CD4-positive, CD25-positive, alpha-beta regulatory T cell (primary cell): Measurements from ENCODE around the gene FLNB. TPM values are rescaled to one million over a fixed set of nuclear protein-coding genes. Genes with fewer than 3 reads are reported as not detected.

Experiments
- ATAC-seq, 2 donors: fragments of 150-1000 bp; cut with Tn5 transposase; one replicate each; pipeline ENCODE4 v1.10.0; 2021; ENCODE audit warnings: low read depth in 2 of 2, moderate number of reproducible peaks in 2 of 2, moderate library complexity in 1 of 2
- DNase-seq, 3 donors: peaks; one replicate each; pipeline versions ENCODE4 v3.0.0 to v3.0.0-alpha.2; 2012 to 2022; ENCODE audit warnings: mixed read lengths in 1 of 3
- H3K27ac ChIP-seq: one replicate; pipeline ENCODE4 v1.7.0; 2013; ENCODE audit warnings: mild to moderate bottlenecking, low read length; ENCODE audit not compliant: insufficient read depth, poor library complexity, severe bottlenecking
- H3K27me3 ChIP-seq: one replicate; pipeline ENCODE4 v1.7.0; 2013; ENCODE audit warnings: low read length; ENCODE audit not compliant: control insufficient read depth, insufficient read depth
- H3K36me3 ChIP-seq: one replicate; pipeline ENCODE4 v1.7.0; 2013; ENCODE audit warnings: mild to moderate bottlenecking, low read length, moderate library complexity; ENCODE audit not compliant: control insufficient read depth, insufficient read depth
- H3K4me1 ChIP-seq: 2 replicates; pipeline ENCODE4 v1.7.0; 2013; ENCODE audit warnings: mild to moderate bottlenecking, low read length; ENCODE audit not compliant: insufficient read depth, control insufficient read depth, poor library complexity, severe bottlenecking
- H3K4me3 ChIP-seq: one replicate; pipeline ENCODE4 v1.7.0; 2013; ENCODE audit warnings: low read depth, mild to moderate bottlenecking, low read length, moderate library complexity
- H3K9me3 ChIP-seq, 2 experiments: 1 replicate in 1 of 2; 2 replicates in 1 of 2; pipeline ENCODE4 v1.7.0; 2013; ENCODE audit warnings: low read length in 2 of 2, mild to moderate bottlenecking in 1 of 2, moderate library complexity in 1 of 2; ENCODE audit not compliant: control insufficient read depth in 2 of 2
- H3K27ac Mint-ChIP-seq, 3 donors: one replicate each; pipeline ENCODE4 v1.8.0; 2020 to 2022; ENCODE audit warnings: mild to moderate bottlenecking in 3 of 3, mixed read lengths in 3 of 3, moderate library complexity in 2 of 3
- H3K27me3 Mint-ChIP-seq: one replicate; pipeline ENCODE4 v1.8.0; 2022; ENCODE audit warnings: mild to moderate bottlenecking, mixed read lengths
- H3K36me3 Mint-ChIP-seq: one replicate; pipeline ENCODE4 v1.8.0; 2020; ENCODE audit warnings: mixed read lengths
- H3K4me1 Mint-ChIP-seq, 4 donors: one replicate each; pipeline ENCODE4 v1.8.0; 2020 to 2022; ENCODE audit warnings: mixed read lengths in 4 of 4, mild to moderate bottlenecking in 1 of 4
- H3K4me3 Mint-ChIP-seq, 4 donors: one replicate each; pipeline ENCODE4 v1.8.0; 2020 to 2022; ENCODE audit warnings: mild to moderate bottlenecking in 4 of 4, mixed read lengths in 4 of 4, moderate library complexity in 3 of 4
- H3K9me3 Mint-ChIP-seq, 7 donors: one replicate each; pipeline ENCODE4 v1.8.0; 2020 to 2022; ENCODE audit warnings: mixed read lengths in 7 of 7, mild to moderate bottlenecking in 3 of 7, moderate library complexity in 2 of 7
- polyA plus RNA-seq, 4 donors: library from polyadenylated mRNA; unstranded; fragments of 300-500 nt; fragmentation: Illumina TruSeq; gene quantifications; one replicate each; pipeline ENCODE4 v1.2.3, GENCODE V29; 2021
- total RNA-seq: library from RNA; stranded (reverse); gene quantifications from one replicate; pipeline ENCODE4 v1.2.3, GENCODE V29; 2022

Gene FLNB
- total and polyA plus RNA-seq, 5 donors from 2014 or later = 8.9 to 40.8 (median 14.5) TPM

DNA sequence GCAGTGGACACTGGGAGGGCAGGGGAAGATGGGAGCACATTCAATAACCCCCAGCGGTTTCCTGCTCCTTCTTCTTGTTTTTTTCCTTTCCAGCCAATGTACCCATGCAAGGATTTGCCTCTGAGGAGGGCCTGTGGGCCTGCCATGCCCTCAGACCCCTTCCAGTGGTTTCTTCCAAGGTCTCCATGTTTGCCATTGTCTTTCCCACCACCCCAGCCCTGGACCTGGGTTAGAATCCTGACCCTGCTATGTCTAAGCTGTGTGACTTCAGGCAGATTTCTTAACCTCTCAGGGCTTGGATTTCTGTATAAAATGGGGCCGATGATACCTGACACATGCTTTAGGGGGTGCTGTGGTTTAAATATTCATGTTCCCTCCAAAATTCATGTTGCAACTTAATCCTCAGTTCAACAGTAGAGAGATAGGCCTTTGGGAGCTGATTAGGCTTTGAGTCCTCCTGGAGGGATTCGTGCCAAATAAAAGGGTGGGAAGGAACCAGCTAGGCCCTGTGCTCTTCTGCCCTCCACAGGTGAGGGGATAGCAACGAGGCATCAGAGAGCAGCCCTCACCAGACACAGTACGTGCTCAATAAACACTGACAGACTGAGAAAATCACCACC is 46.3 kb upstream of the FLNB start:
- H3K4me3 Mint-ChIP-seq = no peak overlapping the region
- H3K27me3 Mint-ChIP-seq = peaks cover 5% of the 10 kb centered on the region
- no peaks in the 10 kb centered on the region for H3K36me3 ChIP-seq
- H3K9me3 Mint-ChIP-seq = peaks cover 0 to under 1% (median 0%) of the 10 kb centered on the region in 7 donors
- ATAC-seq = no peak
- peak in 1 of 3 donors; percentile 65 for DNase-seq
- H3K27me3 ChIP-seq = no peaks in the 10 kb centered on the region
- H3K27ac Mint-ChIP-seq = peak overlapping the region in 1 of 3 donors; percentile 56
- H3K4me1 Mint-ChIP-seq = peaks cover 0 to 3% (median 0%) of the 10 kb centered on the region in 4 donors
- H3K4me1 ChIP-seq = no peaks in the 10 kb centered on the region
- H3K27ac ChIP-seq = no peak overlapping the region
- no peaks in the 10 kb centered on the region for H3K36me3 Mint-ChIP-seq
- no peaks in the 10 kb centered on the region for H3K9me3 ChIP-seq
- H3K4me3 ChIP-seq = no peak overlapping the region

GRCh38 chr3:57962448-57962834 is 45.8 kb upstream of the FLNB start:
- ATAC-seq = no peak

DNA sequence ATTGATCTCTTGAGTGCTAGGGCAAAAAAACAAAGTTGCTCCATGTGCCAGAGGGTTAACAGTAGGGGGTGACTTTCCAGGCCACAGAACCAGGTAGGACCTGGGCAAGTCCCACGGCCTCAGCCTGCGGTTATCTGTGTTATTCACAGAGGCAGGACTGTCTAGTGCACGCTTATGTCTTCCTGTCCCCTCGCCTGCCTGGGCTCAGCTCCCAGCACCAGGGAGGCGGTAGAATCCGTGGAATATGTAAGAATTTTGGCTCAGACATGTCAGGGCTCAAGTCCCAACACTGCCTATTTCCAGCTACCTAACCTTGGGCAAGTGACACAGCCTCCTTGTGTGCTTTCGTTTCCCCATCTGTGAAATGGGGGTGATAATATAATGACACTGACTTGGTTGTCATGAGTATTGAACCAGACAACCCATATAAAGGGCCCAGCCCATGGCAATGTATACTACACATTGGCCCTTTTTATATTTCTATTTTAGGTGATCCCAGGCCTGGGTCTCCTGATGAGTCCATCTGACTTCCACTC is 44.3 kb upstream of the FLNB start:
- no peak for DNase-seq
- no peak overlapping the region for H3K4me3 Mint-ChIP-seq
- H3K4me1 ChIP-seq = no peaks in the 10 kb centered on the region
- H3K27ac ChIP-seq = no peak overlapping the region
- peaks cover 0 to 6% (median 0%) of the 10 kb centered on the region in 7 donors for H3K9me3 Mint-ChIP-seq
- no peaks in the 10 kb centered on the region for H3K36me3 ChIP-seq
- no peak overlapping the region for H3K4me3 ChIP-seq
- no peaks in the 10 kb centered on the region for H3K27me3 ChIP-seq
- H3K36me3 Mint-ChIP-seq = no peaks in the 10 kb centered on the region
- H3K9me3 ChIP-seq = no peaks in the 10 kb centered on the region
- ATAC-seq = no peak
- H3K27ac Mint-ChIP-seq = no peak overlapping the region
- H3K4me1 Mint-ChIP-seq = peaks cover 0 to 8% (median 5%) of the 10 kb centered on the region in 4 donors
- peaks cover 5% of the 10 kb centered on the region for H3K27me3 Mint-ChIP-seq

More at GRCh38 chr3:57962448-57962834, 45.8 kb upstream of the FLNB start:
- no peaks in the 10 kb centered on the region for H3K36me3 Mint-ChIP-seq
- DNase-seq = no peak
- Histone ChIP-seq H3K4me3 (no peak overlapping the region), H3K4me1 (no peaks in the 10 kb centered on the region), H3K9me3 (no peaks in the 10 kb centered on the region), H3K36me3 (no peaks in the 10 kb centered on the region), H3K27me3 (no peaks in the 10 kb centered on the region), H3K27ac (no peak overlapping the region)
- H3K9me3 Mint-ChIP-seq = peaks cover 0 to 6% (median 0%) of the 10 kb centered on the region in 7 donors
- peaks cover 5% of the 10 kb centered on the region for H3K27me3 Mint-ChIP-seq
- H3K4me1 Mint-ChIP-seq = peaks cover 0 to 3% (median 3%) of the 10 kb centered on the region in 4 donors
- no peak overlapping the region for H3K4me3 Mint-ChIP-seq
- peak overlapping the region in 1 of 3 donors; percentile 56 for H3K27ac Mint-ChIP-seq

DNA sequence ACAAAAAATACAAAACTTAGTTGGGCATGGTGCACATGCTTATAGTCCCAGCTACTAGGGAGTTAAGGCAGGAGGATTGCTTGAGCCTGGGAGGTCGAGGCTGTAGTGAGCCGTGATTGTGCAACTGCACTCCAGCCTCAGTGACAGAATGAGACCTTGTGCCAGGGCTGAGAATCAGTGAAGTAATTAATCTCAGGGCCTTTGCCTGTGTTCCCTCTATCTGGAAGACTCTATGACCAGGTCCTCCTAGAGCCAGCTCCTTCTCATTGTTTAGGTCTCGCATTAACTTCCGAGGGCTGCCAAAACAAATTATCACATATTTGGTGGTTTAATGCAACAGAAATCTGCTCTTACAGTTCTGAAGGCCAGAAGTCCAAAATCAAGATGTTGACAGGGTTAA is 41.4 kb upstream of the FLNB start:
- H3K27me3 ChIP-seq = no peaks in the 10 kb centered on the region
- H3K9me3 ChIP-seq = no peaks in the 10 kb centered on the region
- H3K27ac ChIP-seq = no peak overlapping the region
- Mint-ChIP-seq H3K9me3 (peaks cover 0 to 6% (median 0%) of the 10 kb centered on the region in 7 donors), H3K4me3 (no peak overlapping the region), H3K4me1 (peaks cover 0 to 8% (median 4%) of the 10 kb centered on the region in 4 donors), H3K27ac (no peak overlapping the region), H3K36me3 (no peaks in the 10 kb centered on the region), H3K27me3 (peaks cover 5% of the 10 kb centered on the region)
- no peak overlapping the region for H3K4me3 ChIP-seq
- no peak for ATAC-seq
- no peaks in the 10 kb centered on the region for H3K4me1 ChIP-seq
- DNase-seq = no peak
- H3K36me3 ChIP-seq = no peaks in the 10 kb centered on the region

DNA sequence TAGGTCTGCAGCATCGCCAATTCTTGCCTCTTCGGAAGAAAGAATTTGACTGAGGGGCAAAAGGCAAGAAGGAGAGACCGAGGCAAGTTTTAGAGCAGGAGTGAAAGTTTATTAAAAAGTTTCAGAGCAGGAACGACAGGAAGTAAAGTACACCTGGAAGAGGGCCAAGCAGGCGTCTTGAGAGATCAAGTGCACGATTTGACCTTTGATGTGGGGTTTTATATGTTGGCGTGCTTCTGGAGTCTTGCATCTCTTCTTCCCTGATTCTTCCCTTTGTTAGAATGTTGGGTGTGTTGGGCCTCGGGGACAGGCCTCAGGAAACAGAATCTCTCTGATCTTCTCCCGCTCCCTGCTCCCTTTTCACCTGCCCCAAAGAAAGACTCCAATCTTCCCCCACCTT is 40.6 kb upstream of the FLNB start:
- Mint-ChIP-seq H3K4me1 (peaks cover 0 to 8% (median 4%) of the 10 kb centered on the region in 4 donors), H3K9me3 (peaks cover 0 to 6% (median 0%) of the 10 kb centered on the region in 7 donors), H3K27me3 (peaks cover 9% of the 10 kb centered on the region), H3K36me3 (no peaks in the 10 kb centered on the region), H3K4me3 (no peak overlapping the region), H3K27ac (no peak overlapping the region)
- no peaks in the 10 kb centered on the region for H3K36me3 ChIP-seq
- no peaks in the 10 kb centered on the region for H3K27me3 ChIP-seq
- no peaks in the 10 kb centered on the region for H3K9me3 ChIP-seq
- no peak overlapping the region for H3K4me3 ChIP-seq
- DNase-seq = peak in 1 of 3 donors; percentile 15
- no peak overlapping the region for H3K27ac ChIP-seq
- no peaks in the 10 kb centered on the region for H3K4me1 ChIP-seq
- ATAC-seq = no peak

GRCh38 chr3:57968501-57968900 is 39.7 kb upstream of the FLNB start:
- no peak overlapping the region for H3K27ac Mint-ChIP-seq
- peaks cover 0 to 6% (median 0%) of the 10 kb centered on the region in 7 donors for H3K9me3 Mint-ChIP-seq
- no peaks in the 10 kb centered on the region for H3K4me1 ChIP-seq
- no peak for DNase-seq
- ATAC-seq = no peak
- no peak overlapping the region for H3K27ac ChIP-seq
- no peaks in the 10 kb centered on the region for H3K36me3 ChIP-seq
- H3K36me3 Mint-ChIP-seq = no peaks in the 10 kb centered on the region
- H3K4me3 Mint-ChIP-seq = no peak overlapping the region
- no peak overlapping the region for H3K4me3 ChIP-seq
- peaks cover 9% of the 10 kb centered on the region for H3K27me3 Mint-ChIP-seq
- peaks cover 0 to 8% (median 4%) of the 10 kb centered on the region in 4 donors for H3K4me1 Mint-ChIP-seq
- H3K27me3 ChIP-seq = no peaks in the 10 kb centered on the region
- H3K9me3 ChIP-seq = no peaks in the 10 kb centered on the region

- Histone ChIP-seq H3K4me1 (no peaks in the 10 kb centered on the region), H3K36me3 (no peaks in the 10 kb centered on the region), H3K4me3 (no peak overlapping the region), H3K27me3 (no peaks in the 10 kb centered on the region), H3K27ac (no peak overlapping the region), H3K9me3 (no peaks in the 10 kb centered on the region)
- peaks cover 0 to 8% (median 4%) of the 10 kb centered on the region in 4 donors for H3K4me1 Mint-ChIP-seq
- no peaks in the 10 kb centered on the region for H3K36me3 Mint-ChIP-seq
- peaks cover 4% of the 10 kb centered on the region for H3K27me3 Mint-ChIP-seq
- DNase-seq (no peak), ATAC-seq (no peak)
- peaks cover 0 to 5% (median 0%) of the 10 kb centered on the region in 7 donors for H3K9me3 Mint-ChIP-seq
- peak overlapping the region in 2 of 3 donors; percentile 78 to 84 for H3K27ac Mint-ChIP-seq
- H3K4me3 Mint-ChIP-seq = no peak overlapping the region
Measured at GRCh38 chr3:57971975-57972374, 36.2 kb upstream of the FLNB start.
